ENCODE results near the gene TMEM108.

Gene TMEM108

DNA sequence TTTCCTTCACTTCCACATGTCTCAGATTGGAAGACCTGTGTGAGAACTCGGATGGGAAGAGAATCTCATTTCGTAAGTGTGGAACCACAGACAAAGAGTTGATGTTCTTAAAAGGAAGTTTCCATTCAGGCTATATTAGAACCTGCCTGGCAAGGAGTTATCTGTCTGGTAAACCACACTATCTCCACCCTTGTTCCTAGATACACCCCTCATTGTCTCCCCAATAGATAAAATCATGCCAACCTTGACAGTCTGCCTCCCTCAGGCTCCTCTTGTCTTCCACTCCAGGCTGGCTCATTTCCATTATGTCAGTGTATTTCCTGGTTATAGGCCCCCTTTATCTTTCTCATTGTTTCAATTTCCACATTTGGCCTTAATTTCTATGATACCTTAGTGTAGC is 89.2 kb downstream of the TMEM108 start:
- DNase-seq (ENCODE audit: low read depth), result no peak
- no peak overlapping the region for H3K4me3 ChIP-seq (ENCODE audit: control insufficient read depth, low read depth, low read length)
- TF ChIP-seq, protein P1, sequence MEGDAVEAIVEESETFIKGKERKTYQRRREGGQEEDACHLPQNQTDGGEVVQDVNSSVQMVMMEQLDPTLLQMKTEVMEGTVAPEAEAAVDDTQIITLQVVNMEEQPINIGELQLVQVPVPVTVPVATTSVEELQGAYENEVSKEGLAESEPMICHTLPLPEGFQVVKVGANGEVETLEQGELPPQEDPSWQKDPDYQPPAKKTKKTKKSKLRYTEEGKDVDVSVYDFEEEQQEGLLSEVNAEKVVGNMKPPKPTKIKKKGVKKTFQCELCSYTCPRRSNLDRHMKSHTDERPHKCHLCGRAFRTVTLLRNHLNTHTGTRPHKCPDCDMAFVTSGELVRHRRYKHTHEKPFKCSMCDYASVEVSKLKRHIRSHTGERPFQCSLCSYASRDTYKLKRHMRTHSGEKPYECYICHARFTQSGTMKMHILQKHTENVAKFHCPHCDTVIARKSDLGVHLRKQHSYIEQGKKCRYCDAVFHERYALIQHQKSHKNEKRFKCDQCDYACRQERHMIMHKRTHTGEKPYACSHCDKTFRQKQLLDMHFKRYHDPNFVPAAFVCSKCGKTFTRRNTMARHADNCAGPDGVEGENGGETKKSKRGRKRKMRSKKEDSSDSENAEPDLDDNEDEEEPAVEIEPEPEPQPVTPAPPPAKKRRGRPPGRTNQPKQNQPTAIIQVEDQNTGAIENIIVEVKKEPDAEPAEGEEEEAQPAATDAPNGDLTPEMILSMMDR (conservative IDR thresholded peaks at IDR 0.05; ENCODE audit: control insufficient read depth, insufficient read depth, low read depth, low read length), result no peak

DNA sequence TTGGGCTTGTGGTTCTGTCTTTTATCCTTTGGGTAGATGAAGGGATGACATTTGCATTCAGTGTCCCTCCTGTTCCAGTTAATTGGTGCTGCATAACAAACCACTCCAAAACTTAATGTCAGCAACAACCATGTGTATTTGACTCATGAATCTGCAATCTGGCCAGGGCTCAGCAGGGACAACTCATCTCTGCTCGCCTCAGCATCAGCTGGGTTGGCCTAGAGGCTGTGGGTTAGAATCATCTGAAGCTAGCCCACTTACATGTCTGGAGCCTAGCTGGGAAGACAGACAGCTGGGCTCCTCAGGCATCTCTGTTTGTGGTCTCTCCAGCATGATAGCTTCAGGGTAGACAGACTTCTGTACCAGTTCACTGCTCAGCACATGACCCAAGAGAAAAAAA is 92.0 kb downstream of the TMEM108 start:
- no peak overlapping the region for H3K4me3 ChIP-seq (ENCODE audit: control insufficient read depth, low read depth, low read length)
- peak; percentile 42 for DNase-seq (ENCODE audit: low read depth)

DNA sequence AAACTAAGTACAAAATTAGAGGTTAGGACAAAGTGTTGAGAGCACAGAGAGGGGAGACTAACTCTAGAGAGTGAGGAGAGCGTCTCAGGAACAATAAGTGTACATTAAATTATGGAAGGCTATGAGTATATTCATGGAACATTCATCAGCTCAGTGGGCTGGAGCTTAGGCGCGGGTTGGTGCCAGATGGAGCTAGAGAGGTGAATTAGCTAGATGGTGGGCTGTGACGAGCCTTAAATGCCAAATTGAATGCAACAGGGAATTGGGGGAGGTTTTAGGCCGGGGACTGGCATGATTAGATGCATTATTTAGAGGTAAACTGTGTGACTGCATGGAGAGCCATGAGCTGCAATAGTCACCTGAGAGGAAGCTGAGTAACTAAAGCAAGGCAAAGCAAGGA is 97.1 kb downstream of the TMEM108 start:
- no peak overlapping the region for H3K4me3 ChIP-seq (ENCODE audit: control insufficient read depth, low read depth, low read length)
- no peak for DNase-seq (ENCODE audit: low read depth)
- TF ChIP-seq, protein P1 (conservative IDR thresholded peaks at IDR 0.05; ENCODE audit: control insufficient read depth, insufficient read depth, low read depth, low read length), result no peak

More for the DNA sequence above, 92.0 kb downstream of the TMEM108 start:
- TF ChIP-seq, protein P1 (conservative IDR thresholded peaks at IDR 0.05; ENCODE audit: control insufficient read depth, insufficient read depth, low read depth, low read length), result no peak

DNA sequence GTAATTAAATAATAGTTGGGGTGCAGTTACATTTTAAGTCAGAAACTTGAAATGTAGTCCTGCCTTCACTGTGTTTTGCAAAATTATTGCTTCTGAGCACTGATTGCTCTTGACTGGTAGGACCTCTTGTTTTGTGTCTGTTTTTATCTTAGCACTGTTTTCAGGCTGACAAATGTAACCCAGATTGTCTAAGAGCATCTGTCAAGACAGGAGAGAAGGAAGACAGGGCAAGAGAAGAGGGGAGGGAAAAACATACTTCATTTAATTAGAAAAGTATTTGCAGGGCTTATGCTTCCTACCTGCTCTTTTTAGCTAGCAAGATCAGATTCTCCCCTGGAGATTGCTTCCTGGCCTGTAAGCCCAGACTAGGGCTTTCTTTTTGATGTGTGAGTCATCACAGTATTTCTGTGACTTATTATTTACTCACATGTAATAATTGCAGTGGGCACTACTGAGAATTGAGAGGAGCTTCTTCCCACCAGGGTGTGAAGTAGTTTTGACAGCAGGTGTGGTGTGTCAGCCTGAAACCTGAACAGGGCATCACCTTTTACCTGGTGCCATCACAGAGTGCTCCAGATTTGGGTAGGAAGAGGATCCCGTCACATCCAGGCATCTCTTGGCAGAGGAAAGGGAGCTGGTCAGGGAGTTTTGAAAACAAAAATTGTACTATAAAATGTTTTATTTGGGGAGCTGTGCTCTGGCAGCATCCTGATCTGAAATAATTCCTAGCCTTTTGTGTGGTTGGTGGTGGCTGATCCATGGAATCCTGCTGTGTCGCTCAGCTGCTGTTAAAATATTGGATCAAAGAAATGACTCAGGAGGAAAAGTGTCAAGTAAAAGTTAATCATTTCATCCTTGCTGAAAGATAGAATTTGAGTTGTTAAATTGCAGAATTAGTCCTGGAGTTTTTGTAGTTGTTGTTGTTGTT is 98.2 kb downstream of the TMEM108 start:
- TF ChIP-seq, protein P1 (conservative IDR thresholded peaks at IDR 0.05; ENCODE audit: control insufficient read depth, insufficient read depth, low read depth, low read length), result no peak
- no peak overlapping the region for H3K4me3 ChIP-seq (ENCODE audit: control insufficient read depth, low read depth, low read length)
- DNase-seq (ENCODE audit: low read depth), result peak; percentile 9

DNA sequence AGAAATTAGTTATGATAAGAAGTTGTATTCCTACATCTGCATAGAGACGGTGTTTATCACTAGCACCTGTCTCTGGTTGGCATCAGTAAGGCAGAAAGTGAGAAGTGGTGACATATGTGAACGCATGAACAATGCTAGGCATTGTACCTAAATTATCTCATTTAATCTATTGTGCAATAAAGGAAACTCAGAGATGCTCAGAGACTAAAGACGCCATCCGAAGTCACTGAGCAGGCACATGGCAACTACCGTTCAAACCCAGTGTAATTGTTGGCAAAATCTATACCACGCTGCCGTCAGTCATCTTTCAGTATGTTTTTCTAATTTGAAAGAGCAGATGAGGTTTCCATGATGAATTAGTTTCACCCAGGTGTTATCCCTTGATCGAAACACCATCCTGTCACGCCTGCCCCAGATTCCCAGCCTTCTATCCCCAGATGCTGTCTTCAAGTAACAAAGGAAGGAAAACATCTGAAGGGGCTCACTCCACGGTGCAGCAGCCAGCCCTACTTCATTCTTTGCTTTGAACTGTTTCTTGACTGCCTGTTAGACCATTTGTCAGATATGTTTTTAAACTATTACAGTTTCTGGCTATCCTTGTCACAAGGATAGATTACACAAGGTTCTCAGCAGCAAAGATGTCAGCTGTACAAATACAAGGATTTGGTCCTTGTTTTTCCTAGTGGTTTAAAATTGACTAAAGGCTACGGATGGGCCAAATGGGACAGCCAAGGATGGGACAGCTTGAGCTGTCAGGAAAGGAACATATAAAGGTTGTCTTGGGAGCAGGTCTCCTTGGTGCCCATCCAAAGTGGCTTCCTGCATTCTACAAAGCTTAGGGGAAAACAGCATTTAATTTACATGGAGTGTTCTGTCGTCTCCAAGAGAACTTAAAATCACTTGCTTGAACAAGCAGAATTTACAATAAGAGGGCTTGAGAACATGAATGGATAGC is 99.1 kb downstream of the TMEM108 start:
- H3K4me3 ChIP-seq (ENCODE audit: control insufficient read depth, low read depth, low read length), result no peak overlapping the region
- no peak for DNase-seq (ENCODE audit: low read depth)
- TF ChIP-seq, protein P1 (conservative IDR thresholded peaks at IDR 0.05; ENCODE audit: control insufficient read depth, insufficient read depth, low read depth, low read length), result no peak

DNA sequence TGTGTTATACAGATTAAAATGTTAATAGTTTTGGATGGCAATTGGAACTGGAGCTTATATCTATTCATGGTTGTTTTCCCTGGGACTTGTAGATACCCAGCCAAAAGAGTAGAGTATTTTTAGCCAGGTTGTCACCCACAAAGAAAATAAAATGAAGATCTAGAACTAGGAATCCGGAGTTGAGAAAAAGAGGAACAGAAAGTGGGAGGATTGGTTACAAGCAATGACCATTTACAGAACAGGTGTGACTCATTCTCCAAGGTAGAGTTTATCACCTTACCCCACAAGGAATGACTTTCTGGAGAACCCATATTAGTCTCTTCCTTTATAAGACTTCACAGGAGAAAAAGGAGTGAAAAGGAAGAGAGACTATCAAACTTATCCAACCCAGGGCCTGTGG is 99.8 kb downstream of the TMEM108 start:
- H3K4me3 ChIP-seq (ENCODE audit: control insufficient read depth, low read depth, low read length), result no peak overlapping the region
- DNase-seq (ENCODE audit: low read depth), result no peak
- TF ChIP-seq, protein P1 (conservative IDR thresholded peaks at IDR 0.05; ENCODE audit: control insufficient read depth, insufficient read depth, low read depth, low read length), result no peak

All from fibroblast of mammary gland (primary cell).